Neural progenitor cell (in vitro differentiated cells): ENCODE measurements around the gene THSD4. TPM values are rescaled to one million over a fixed set of nuclear protein-coding genes. Genes with fewer than 3 reads are reported as not detected.

Experiments
- DNase-seq: peaks from one replicate; pipeline ENCODE4 v3.0.0-alpha.2; 2016; ENCODE audit warnings: low spot score
- H2AFZ ChIP-seq: fragments of 200-600 bp; sonication (generic); replicated peaks from 2 replicates; pipeline ENCODE4 v1.6.1; 2016; ENCODE audit warnings: antibody characterized with exemption
- H3F3A ChIP-seq: fragments of 200-600 bp; sonication (generic); 2 replicates; pipeline ENCODE4 v1.6.1; 2016; ENCODE audit warnings: antibody characterized with exemption, low read depth
- H3K27ac ChIP-seq: fragments of 200-600 bp; sonication (generic); 2 replicates; pipeline ENCODE4 v1.5.1; 2016; ENCODE audit warnings: mild to moderate bottlenecking
- H3K27me3 ChIP-seq: fragments of 200-600 bp; sonication (generic); 2 replicates; pipeline ENCODE4 v1.6.1; 2016; ENCODE audit warnings: mild to moderate bottlenecking, moderate library complexity
- H3K36me3 ChIP-seq: fragments of 200-600 bp; sonication (generic); 2 replicates; pipeline ENCODE4 v1.5.1; 2016
- H3K4me1 ChIP-seq: fragments of 200-600 bp; sonication (generic); 2 replicates; pipeline ENCODE4 v1.6.1; 2016; ENCODE audit warnings: mixed run types
- H3K4me2 ChIP-seq: fragments of 200-600 bp; sonication (generic); 2 replicates; pipeline ENCODE4 v1.6.1; 2016
- H3K4me3 ChIP-seq: fragments of 200-600 bp; sonication (generic); 2 replicates; pipeline ENCODE4 v1.5.1; 2016
- H3K79me2 ChIP-seq: fragments of 200-600 bp; sonication (generic); 2 replicates; pipeline ENCODE4 v1.6.1; 2016; ENCODE audit warnings: low read depth
- H3K9ac ChIP-seq: fragments of 200-600 bp; sonication (generic); 2 replicates; pipeline ENCODE4 v1.6.1; 2016
- H3K9me3 ChIP-seq: fragments of 200-600 bp; sonication (generic); 2 replicates; pipeline ENCODE4 v1.5.1; 2016; ENCODE audit warnings: low read depth
- H4K20me1 ChIP-seq: fragments of 200-600 bp; sonication (generic); 2 replicates; pipeline ENCODE4 v1.6.1; 2016; ENCODE audit warnings: low read depth
- H3K27ac Mint-ChIP-seq: 3 replicates; pipeline ENCODE4 v1.8.0; 2021; ENCODE audit warnings: mixed read lengths
- H3K27me3 Mint-ChIP-seq: 2 replicates; pipeline ENCODE4 v1.8.0; 2022; ENCODE audit warnings: low read depth, mild to moderate bottlenecking, inconsistent platforms, moderate library complexity, mixed read lengths; ENCODE audit not compliant: insufficient read depth
- H3K36me3 Mint-ChIP-seq: 3 replicates; pipeline ENCODE4 v1.8.0; 2021; ENCODE audit warnings: mixed read lengths
- H3K4me1 Mint-ChIP-seq: 3 replicates; pipeline ENCODE4 v1.8.0; 2021; ENCODE audit warnings: mixed read lengths
- H3K4me3 Mint-ChIP-seq: 3 replicates; pipeline ENCODE4 v1.8.0; 2021; ENCODE audit warnings: mild to moderate bottlenecking, moderate library complexity, mixed read lengths
- H3K9me3 Mint-ChIP-seq: 3 replicates; pipeline ENCODE4 v1.8.0; 2020; ENCODE audit warnings: mixed read lengths
- CTCF ChIP-seq: fragments of 200-600 bp; sonication (generic); IDR thresholded peaks from 2 replicates; pipeline ENCODE4 v1.5.1; 2017; ENCODE audit warnings: antibody characterized with exemption, mild to moderate bottlenecking
- EZH2 ChIP-seq: fragments of 200-600 bp; sonication (generic); IDR thresholded peaks from 2 replicates; pipeline ENCODE4 v1.6.1; 2017; ENCODE audit warnings: antibody characterized with exemption, mild to moderate bottlenecking, moderate library complexity
- EZH2phosphoT487 ChIP-seq: fragments of 200-600 bp; sonication (generic); IDR thresholded peaks from 2 replicates; pipeline ENCODE4 v1.6.1; 2017; ENCODE audit warnings: antibody characterized with exemption
- total RNA-seq: library from RNA; depleted of rRNA; stranded (reverse); fragments of >200 nt; gene quantifications from 2 replicates; pipeline ENCODE4 v1.2.3, GENCODE V29; 2015; ENCODE audit warnings: low replicate concordance

THSD4 gene
- total RNA-seq, 1 donor from 2014 or later = 2.4 TPM

GRCh38 chr15:71785996-71786395 is 670.7 kb downstream of the THSD4 start:
- Mint-ChIP-seq H3K4me3 (no peak overlapping the region), H3K36me3 (no peaks in the 10 kb centered on the region), H3K4me1 (no peaks in the 10 kb centered on the region), H3K9me3 (no peaks in the 10 kb centered on the region), H3K27me3 (peaks cover 17% of the 10 kb centered on the region), H3K27ac (no peak overlapping the region)
- no peak for TF ChIP-seq EZH2
- no peak for TF ChIP-seq CTCF
- TF ChIP-seq EZH2phosphoT487 = no peak
- no peak overlapping the region for H3K4me3 ChIP-seq
- H3K9me3 ChIP-seq = no peaks in the 10 kb centered on the region
- no peak overlapping the region for H3K4me2 ChIP-seq
- no peaks in the 10 kb centered on the region for H4K20me1 ChIP-seq
- no peaks in the 10 kb centered on the region for H3K36me3 ChIP-seq
- H3K79me2 ChIP-seq = no peaks in the 10 kb centered on the region
- no peak overlapping the region for H3K27ac ChIP-seq
- no peak overlapping the region for H3K9ac ChIP-seq
- no peaks in the 10 kb centered on the region for H3F3A ChIP-seq
- no peak overlapping the region for H2AFZ ChIP-seq
- H3K27me3 ChIP-seq = no peaks in the 10 kb centered on the region
- no peaks in the 10 kb centered on the region for H3K4me1 ChIP-seq
- no peak for DNase-seq

- no peaks in the 10 kb centered on the region for H3K9me3 ChIP-seq
- H3K4me3 ChIP-seq = no peak overlapping the region
- H3K79me2 ChIP-seq = no peaks in the 10 kb centered on the region
- peaks cover 17% of the 10 kb centered on the region for H3K27me3 Mint-ChIP-seq
- no peak overlapping the region for H3K4me3 Mint-ChIP-seq
- no peak for TF ChIP-seq EZH2phosphoT487
- TF ChIP-seq EZH2 = no peak
- TF ChIP-seq CTCF = no peak
- H3F3A ChIP-seq = no peaks in the 10 kb centered on the region
- H3K4me2 ChIP-seq = no peak overlapping the region
- H3K27me3 ChIP-seq = no peaks in the 10 kb centered on the region
- H3K36me3 Mint-ChIP-seq = no peaks in the 10 kb centered on the region
- no peaks in the 10 kb centered on the region for H3K36me3 ChIP-seq
- H3K27ac Mint-ChIP-seq = no peak overlapping the region
- H3K4me1 Mint-ChIP-seq = no peaks in the 10 kb centered on the region
- H3K9me3 Mint-ChIP-seq = no peaks in the 10 kb centered on the region
- no peak overlapping the region for H3K9ac ChIP-seq
- no peaks in the 10 kb centered on the region for H4K20me1 ChIP-seq
- H3K4me1 ChIP-seq = no peaks in the 10 kb centered on the region
- no peak overlapping the region for H3K27ac ChIP-seq
- no peak for DNase-seq
- H2AFZ ChIP-seq = no peak overlapping the region
Measured at GRCh38 chr15:71786673-71787072, 671.4 kb downstream of the THSD4 start.

GRCh38 chr15:71788646-71789579 is 673.6 kb downstream of the THSD4 start:
- Mint-ChIP-seq H3K4me3 (no peak overlapping the region), H3K4me1 (no peaks in the 10 kb centered on the region), H3K9me3 (no peaks in the 10 kb centered on the region), H3K36me3 (no peaks in the 10 kb centered on the region), H3K27me3 (peaks cover 9% of the 10 kb centered on the region), H3K27ac (no peak overlapping the region)
- H3K9me3 ChIP-seq = no peaks in the 10 kb centered on the region
- no peaks in the 10 kb centered on the region for H4K20me1 ChIP-seq
- H3K4me1 ChIP-seq = no peaks in the 10 kb centered on the region
- H3F3A ChIP-seq = no peaks in the 10 kb centered on the region
- H3K27ac ChIP-seq = no peak overlapping the region
- no peaks in the 10 kb centered on the region for H3K36me3 ChIP-seq
- H3K27me3 ChIP-seq = no peaks in the 10 kb centered on the region
- no peak overlapping the region for H2AFZ ChIP-seq
- no peak for TF ChIP-seq EZH2phosphoT487
- TF ChIP-seq CTCF = no peak
- TF ChIP-seq EZH2 = no peak
- no peak overlapping the region for H3K4me2 ChIP-seq
- no peaks in the 10 kb centered on the region for H3K79me2 ChIP-seq
- H3K4me3 ChIP-seq = no peak overlapping the region
- no peak for DNase-seq
- H3K9ac ChIP-seq = no peak overlapping the region
